GM18505 (cell line): ENCODE measurements around the gene PROX2.
A peak's percentile ranks its signal among the peaks of the same experiment; 100 is the strongest.

ENCODE experiments used
- ATAC-seq: cut with Tn5 transposase; IDR thresholded peaks from one replicate; pipeline ENCODE4 v1.9.1; 2021; ENCODE audit not compliant: unreplicated experiment
- POLR2A ChIP-seq: IDR thresholded peaks from 4 replicates; pipeline ENCODE4 v1.6.1; 2011; ENCODE audit warnings: borderline replicate concordance; ENCODE audit not compliant: insufficient read depth, insufficient read length; ENCODE audit errors: extremely low read depth

PROX2 gene

DNA sequence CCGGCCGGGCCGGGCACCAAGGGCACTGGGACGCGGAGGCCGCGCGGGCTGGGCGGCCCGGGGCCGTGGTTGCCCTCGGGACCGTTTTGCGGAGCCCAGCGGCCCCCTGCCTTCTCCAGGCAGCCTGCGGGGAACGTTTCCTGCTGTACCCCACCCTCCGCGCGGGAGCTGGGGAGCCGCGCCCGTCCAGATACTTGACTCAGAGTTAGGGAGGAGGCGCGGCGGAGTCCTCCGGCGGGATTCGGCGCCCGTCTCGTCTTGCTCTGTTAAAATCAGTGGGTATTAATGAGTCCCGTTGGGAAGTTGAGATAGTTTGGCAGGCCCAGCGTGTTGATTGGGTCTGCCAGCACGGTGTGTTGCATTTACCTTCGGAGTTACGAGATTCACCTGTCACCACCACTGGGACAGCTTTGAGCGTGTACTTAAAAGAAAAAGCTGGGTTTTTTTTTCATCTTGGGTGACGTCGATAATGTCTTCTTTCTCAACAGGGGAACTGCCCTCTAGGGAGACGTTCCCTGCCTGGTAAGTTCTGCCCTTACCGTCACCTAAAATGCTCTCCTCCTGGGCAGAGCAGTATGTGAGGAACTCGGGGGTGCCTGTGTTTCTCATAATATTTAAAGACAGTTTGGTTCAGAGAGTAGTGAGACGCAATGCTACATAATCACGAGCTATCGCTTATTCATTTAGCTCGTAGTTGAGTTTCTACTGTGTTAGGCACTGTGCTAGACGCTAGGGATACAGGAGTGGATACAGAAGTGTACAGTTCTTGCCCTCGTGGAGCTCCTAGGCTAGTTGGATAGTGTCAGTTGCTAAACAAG lies 6.4 kb upstream of the PROX2 start:
- ATAC-seq = peak; percentile 46
- TF ChIP-seq POLR2A = no peak

DNA sequence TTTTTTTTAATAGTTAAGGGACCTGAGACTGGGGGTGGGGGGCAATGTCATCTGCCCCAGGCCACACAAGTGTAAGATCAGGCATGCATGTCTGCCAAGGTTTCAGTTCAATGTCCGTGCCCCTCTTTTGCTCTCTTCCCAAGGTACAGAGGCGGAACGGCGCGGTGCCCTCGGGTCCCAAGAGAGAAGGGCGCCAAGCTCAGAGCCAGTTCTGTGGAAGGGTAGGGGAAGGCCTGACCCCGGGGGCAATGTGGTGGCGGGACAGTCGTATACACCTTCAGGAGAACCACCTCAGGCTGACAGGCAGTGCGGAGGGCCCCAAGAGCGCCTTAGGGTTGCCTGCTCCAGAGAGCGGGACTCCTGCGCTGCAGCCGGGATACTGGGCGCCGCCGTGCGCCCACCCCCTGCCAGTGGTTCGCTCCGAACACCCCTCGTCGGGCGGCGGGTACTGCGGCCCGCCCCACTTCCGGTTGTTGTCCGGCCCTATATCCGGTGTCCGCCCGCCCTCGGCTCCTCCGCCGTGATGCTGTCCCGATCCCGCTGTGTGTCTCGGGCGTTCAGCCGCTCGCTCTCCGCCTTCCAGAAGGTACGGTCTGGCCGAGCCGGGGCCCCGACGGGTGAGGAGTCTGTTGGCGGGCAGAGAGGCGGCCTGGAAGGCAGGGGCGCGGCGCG lies 5.6 kb upstream of the PROX2 start, which contains the start of gene DLST:
TSS of gene DLST (plus strand) at position 486 of the 672 bp plus-strand sequence. CDS start at position 524, 38 bp downstream.
- TF ChIP-seq POLR2A = peak; percentile 93
- peak; percentile 91 for ATAC-seq

DNA sequence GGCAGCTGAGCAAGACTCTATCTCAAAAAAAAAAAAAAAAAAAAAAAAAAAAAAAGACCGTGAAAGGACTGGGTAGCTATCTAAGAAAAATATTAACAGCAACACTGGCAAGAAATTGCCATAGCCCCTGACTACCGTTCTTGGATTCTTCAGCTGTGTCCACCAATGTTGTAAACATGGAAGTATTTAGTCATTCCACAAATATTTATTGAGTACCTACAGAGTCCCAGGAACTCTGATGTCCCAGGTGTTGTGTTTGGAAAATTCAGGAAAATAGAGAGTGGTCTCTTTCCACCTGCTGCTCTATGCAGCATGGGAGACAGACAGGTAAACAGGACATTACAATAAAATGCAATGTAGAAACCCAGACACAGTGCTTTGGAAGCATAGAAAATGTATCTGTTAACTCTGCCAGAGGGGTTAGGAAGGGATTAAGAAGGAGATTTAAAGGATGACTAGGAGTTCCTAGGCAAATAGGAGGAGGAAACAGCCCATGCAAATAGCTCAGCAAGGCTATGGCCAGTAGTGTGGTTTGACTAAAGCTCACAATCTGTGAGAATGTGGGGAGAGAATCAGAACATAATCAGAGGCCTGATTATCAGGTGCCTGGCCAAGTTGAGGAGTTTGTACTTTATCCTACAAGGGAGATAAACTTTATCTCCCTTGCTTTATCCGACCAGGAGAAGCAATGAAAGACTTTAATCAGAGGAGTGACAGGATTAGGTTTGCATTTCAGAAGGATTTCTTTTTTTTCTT lies 3.7 kb upstream of the PROX2 start:
- TF ChIP-seq POLR2A = no peak

DNA sequence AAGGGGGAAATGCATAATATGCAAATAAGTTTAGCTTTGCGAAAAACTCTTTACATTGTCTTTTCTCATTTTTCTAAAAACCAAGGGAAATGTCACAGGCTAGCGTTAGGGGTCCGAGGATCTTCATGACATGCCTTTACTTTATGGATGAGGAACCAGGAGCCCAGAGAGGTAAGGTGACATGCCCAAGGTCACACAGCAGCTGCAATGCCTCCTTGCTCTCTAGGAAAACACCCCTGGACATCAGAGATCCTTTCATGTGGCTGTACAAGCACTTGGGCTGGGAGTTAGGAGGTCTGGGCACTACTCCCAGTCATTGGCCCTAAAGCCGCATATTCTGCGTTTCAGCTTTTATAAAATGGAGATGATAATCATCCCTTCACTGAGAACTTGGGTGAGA lies 741 bp downstream of the PROX2 start:
- no peak for ATAC-seq
- no peak for TF ChIP-seq POLR2A

More for the DNA sequence above, 3.7 kb upstream of the PROX2 start:
- no peak for ATAC-seq

DNA sequence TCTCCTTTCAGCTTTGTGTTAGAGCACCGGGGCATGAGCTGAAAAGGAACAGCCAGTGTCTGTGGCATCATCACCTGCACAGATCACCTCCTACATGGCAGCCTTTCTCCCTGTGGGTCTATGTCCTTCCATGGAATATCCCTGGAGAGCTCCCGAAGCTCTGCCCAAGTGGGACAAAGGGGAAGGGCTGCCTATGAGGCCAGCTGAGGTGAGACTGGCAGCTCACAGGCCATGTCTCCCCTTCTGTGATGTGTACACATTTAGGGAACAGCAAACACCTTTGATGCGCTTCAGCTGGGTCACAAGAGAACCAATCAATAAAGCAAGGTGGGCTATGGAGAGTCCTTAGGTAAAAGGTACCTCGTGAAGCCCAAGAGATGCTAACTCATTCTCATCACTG lies 4.1 kb downstream of the PROX2 start:
- no peak for ATAC-seq
- no peak for TF ChIP-seq POLR2A

DNA sequence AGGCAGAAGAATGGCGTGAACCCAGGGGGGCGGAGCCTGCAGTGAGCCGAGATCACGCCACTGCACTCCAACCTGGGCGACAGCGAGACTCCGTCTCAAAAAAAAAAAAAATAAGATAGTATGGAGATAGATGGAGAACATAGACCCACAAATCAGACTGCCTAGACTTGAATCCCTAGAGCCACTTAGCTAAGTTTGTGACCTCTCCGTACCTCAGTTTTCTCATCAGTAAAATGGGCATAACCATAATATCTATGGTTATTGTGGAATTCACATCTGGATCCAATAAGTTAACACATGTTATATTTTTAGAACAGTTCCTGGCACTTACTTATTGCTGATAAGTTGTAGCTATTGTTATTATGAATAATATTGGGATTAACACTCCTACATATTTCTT lies 7.2 kb downstream of the PROX2 start:
- no peak for ATAC-seq
- no peak for TF ChIP-seq POLR2A

DNA sequence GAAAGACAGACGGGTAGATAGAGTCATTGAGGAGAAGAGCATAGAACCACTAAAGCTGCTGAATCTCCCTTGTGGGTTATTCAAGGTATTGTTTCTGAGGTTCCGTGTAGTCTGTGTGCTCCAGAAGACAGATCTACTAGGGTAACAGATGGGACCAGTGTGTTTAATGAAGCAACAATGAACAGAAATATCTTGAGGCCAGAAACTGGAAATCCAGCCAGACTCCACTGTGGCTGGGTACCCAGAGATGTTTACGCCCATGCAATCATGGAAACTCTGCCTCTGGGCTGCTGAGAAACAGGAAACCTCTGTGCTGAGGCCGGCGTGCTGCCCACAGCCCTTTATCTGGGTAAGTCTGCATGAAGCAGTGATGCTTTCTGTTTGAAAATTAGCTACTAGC lies 8.3 kb downstream of the PROX2 start:
- no peak for ATAC-seq
- TF ChIP-seq POLR2A = no peak

DNA sequence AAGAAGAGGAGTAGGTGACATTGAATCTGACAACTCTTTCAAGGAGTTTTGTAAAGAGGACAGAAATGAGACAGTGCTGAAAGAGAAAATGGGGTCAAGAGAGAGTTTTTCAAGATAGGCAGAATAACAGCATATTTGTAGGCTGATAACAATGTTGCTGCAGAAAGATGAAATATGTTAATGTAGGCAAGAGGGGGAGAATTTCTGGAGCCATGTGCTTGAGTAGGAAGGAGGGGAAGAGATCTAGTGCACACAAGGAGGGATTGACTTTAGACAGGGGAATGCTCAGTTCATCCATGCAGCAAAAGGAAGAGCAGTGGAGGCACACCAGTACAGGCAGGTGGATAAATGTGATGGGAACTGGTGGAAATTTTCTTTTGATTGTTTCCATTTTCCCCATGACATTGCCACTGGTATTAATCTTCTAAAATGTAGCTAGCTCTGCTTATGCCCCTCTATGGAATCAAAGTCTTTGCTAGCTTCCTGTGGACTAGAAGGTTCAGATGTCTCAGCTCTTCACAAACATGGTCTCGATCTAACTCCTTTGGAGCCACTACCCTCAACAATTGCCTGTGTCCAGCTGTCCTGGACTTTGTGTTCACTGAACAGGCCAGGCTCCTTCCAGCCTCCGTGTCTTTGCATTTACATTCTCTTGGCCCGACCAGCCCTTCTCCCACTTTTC lies 9.1 kb downstream of the PROX2 start:
- no peak for ATAC-seq
- no peak for TF ChIP-seq POLR2A

DNA sequence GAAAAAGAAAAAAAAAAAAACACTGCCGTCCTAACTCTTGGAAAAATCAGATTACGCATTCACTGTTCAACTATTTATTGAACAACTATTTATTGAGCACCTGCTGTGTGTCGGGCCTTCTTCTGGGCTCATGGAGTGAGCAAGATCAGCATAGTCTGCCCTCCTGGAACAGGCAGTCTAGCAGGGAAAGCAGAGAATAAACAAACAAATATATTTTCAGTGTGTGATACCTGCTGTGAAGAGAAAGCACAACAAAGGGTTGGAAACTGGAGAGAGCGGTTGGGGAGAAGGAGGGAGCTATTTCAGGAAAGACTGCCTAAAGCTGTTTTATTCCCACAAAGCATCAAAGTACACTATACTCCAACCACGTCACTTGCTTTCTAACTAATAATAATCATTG lies 10.8 kb downstream of the PROX2 start:
- TF ChIP-seq POLR2A = no peak
- ATAC-seq = no peak

DNA sequence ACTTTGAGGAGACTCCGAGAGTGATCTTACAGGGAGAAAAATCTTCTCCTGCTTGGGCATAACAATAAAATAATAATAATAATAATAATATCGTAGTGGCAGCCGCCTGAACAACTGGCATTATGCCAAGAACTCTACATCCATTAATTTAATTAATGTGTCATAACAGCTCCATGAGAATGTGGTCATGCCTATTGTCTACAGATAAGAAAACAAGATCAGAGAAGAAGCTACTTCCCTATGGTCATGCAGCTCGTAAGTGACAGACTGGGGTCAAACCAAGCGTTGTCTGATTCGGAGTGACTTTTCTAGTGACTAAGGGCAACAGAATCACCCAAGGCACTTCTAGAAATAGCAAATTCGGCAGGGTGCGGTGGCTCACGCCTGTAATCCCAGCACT lies 11.7 kb downstream of the PROX2 start:
- no peak for TF ChIP-seq POLR2A
- no peak for ATAC-seq

DNA sequence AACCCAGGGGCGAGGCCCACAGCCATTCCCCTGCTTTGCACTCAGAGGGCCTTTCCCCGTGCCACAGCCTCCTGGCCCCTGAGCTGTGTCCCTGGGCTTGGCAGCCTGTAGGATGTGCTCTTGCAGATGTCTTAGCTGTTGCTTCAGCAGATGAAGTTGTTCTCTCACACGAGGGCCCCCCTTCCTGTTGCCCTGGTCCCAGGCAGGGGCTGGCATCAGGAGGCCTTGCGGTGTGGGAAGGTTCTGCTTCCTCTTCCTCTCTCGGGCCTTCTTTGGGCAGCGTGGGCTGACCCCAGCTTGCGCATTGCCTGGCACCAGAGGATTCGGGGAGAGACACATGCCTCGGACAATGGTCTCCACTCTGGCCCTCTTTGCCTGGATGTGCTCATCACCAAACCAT lies 12.7 kb downstream of the PROX2 start:
- TF ChIP-seq POLR2A = no peak

DNA sequence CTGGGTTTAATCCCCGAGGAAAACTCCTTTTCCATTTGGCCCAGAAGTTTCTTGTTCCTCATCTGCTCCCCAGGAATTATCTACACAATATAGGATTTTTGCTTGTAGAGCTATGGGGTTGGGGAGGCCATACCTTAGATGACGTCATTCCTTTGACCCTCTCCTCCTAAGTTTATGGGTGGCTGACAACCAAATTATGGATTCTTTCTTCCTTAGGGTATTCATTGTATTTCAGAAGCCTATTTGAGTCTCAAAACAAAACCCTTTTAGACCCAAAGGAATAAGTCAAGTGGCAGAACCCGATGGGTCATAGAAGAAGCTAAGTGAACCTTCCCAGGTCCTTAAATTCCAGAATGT lies 14.2 kb downstream of the PROX2 start:
- no peak for ATAC-seq
- TF ChIP-seq POLR2A = no peak

More for the DNA sequence above, 12.7 kb downstream of the PROX2 start:
- no peak for ATAC-seq
